ENCODE measurements around the gene EPYC.

EPYC gene

GRCh38 chr12:91017511-91018263, 12.9 kb upstream of the EPYC start:
- Histone ChIP-seq H3K9me3 (ENCODE audit: control insufficient read depth, insufficient read depth, low read depth, low read length) (no peaks in the 10 kb centered on the region), H3K27ac (ENCODE audit: low read depth, low read length) (no peak overlapping the region), H3K9ac (ENCODE audit: low read length) (no peak overlapping the region), H3K4me1 (ENCODE audit: control insufficient read depth, insufficient read depth, low read length) (no peaks in the 10 kb centered on the region), H3K27me3 (ENCODE audit: control insufficient read depth, insufficient read depth, low read length) (no peaks in the 10 kb centered on the region), H3K36me3 (ENCODE audit: control insufficient read depth, insufficient read depth, low read length) (no peaks in the 10 kb centered on the region), H3K4me3 (ENCODE audit: low read depth, low read length) (no peak overlapping the region)

GRCh38 chr12:91017043-91017442, 12.3 kb upstream of the EPYC start:
- H3K27ac ChIP-seq (ENCODE audit: low read depth, low read length) = no peak overlapping the region
- H3K27me3 ChIP-seq (ENCODE audit: control insufficient read depth, insufficient read depth, low read length) = no peaks in the 10 kb centered on the region
- no peaks in the 10 kb centered on the region for H3K36me3 ChIP-seq (ENCODE audit: control insufficient read depth, insufficient read depth, low read length)
- H3K9ac ChIP-seq (ENCODE audit: low read length) = no peak overlapping the region
- H3K4me1 ChIP-seq (ENCODE audit: control insufficient read depth, insufficient read depth, low read length) = no peaks in the 10 kb centered on the region
- no peak overlapping the region for H3K4me3 ChIP-seq (ENCODE audit: low read depth, low read length)
- no peaks in the 10 kb centered on the region for H3K9me3 ChIP-seq (ENCODE audit: control insufficient read depth, insufficient read depth, low read depth, low read length)

GRCh38 chr12:91009319-91009950, 4.7 kb upstream of the EPYC start:
- Histone ChIP-seq H3K4me3 (ENCODE audit: low read depth, low read length) (no peak overlapping the region), H3K36me3 (ENCODE audit: control insufficient read depth, insufficient read depth, low read length) (no peaks in the 10 kb centered on the region), H3K4me1 (ENCODE audit: control insufficient read depth, insufficient read depth, low read length) (no peaks in the 10 kb centered on the region), H3K27ac (ENCODE audit: low read depth, low read length) (no peak overlapping the region), H3K27me3 (ENCODE audit: control insufficient read depth, insufficient read depth, low read length) (no peaks in the 10 kb centered on the region), H3K9me3 (ENCODE audit: control insufficient read depth, insufficient read depth, low read depth, low read length) (no peaks in the 10 kb centered on the region), H3K9ac (ENCODE audit: low read length) (no peak overlapping the region)

- no peak overlapping the region for H3K4me3 ChIP-seq (ENCODE audit: low read depth, low read length)
- H3K9me3 ChIP-seq (ENCODE audit: control insufficient read depth, insufficient read depth, low read depth, low read length) = no peaks in the 10 kb centered on the region
- no peaks in the 10 kb centered on the region for H3K27me3 ChIP-seq (ENCODE audit: control insufficient read depth, insufficient read depth, low read length)
- no peak overlapping the region for H3K27ac ChIP-seq (ENCODE audit: low read depth, low read length)
- H3K9ac ChIP-seq (ENCODE audit: low read length) = no peak overlapping the region
- no peaks in the 10 kb centered on the region for H3K4me1 ChIP-seq (ENCODE audit: control insufficient read depth, insufficient read depth, low read length)
- no peaks in the 10 kb centered on the region for H3K36me3 ChIP-seq (ENCODE audit: control insufficient read depth, insufficient read depth, low read length)
These were observed 2.9 kb upstream of the EPYC start for GRCh38 chr12:91007531-91008290.

- H3K27me3 ChIP-seq (ENCODE audit: control insufficient read depth, insufficient read depth, low read length) = no peaks in the 10 kb centered on the region
- no peaks in the 10 kb centered on the region for H3K36me3 ChIP-seq (ENCODE audit: control insufficient read depth, insufficient read depth, low read length)
- H3K9me3 ChIP-seq (ENCODE audit: control insufficient read depth, insufficient read depth, low read depth, low read length) = no peaks in the 10 kb centered on the region
- no peaks in the 10 kb centered on the region for H3K4me1 ChIP-seq (ENCODE audit: control insufficient read depth, insufficient read depth, low read length)
- H3K4me3 ChIP-seq (ENCODE audit: low read depth, low read length) = no peak overlapping the region
- H3K27ac ChIP-seq (ENCODE audit: low read depth, low read length) = no peak overlapping the region
- H3K9ac ChIP-seq (ENCODE audit: low read length) = no peak overlapping the region
These were observed 1.0 kb downstream of the EPYC start for GRCh38 chr12:91003737-91004136.

GRCh38 chr12:91001306-91001705, 3.5 kb downstream of the EPYC start:
- H3K4me3 ChIP-seq (ENCODE audit: low read depth, low read length) = no peak overlapping the region
- H3K27ac ChIP-seq (ENCODE audit: low read depth, low read length) = no peak overlapping the region
- no peaks in the 10 kb centered on the region for H3K4me1 ChIP-seq (ENCODE audit: control insufficient read depth, insufficient read depth, low read length)
- no peak overlapping the region for H3K9ac ChIP-seq (ENCODE audit: low read length)
- H3K36me3 ChIP-seq (ENCODE audit: control insufficient read depth, insufficient read depth, low read length) = no peaks in the 10 kb centered on the region
- no peaks in the 10 kb centered on the region for H3K27me3 ChIP-seq (ENCODE audit: control insufficient read depth, insufficient read depth, low read length)
- H3K9me3 ChIP-seq (ENCODE audit: control insufficient read depth, insufficient read depth, low read depth, low read length) = no peaks in the 10 kb centered on the region

- H3K27ac ChIP-seq (ENCODE audit: low read depth, low read length) = no peak overlapping the region
- no peak overlapping the region for H3K9ac ChIP-seq (ENCODE audit: low read length)
- H3K9me3 ChIP-seq (ENCODE audit: control insufficient read depth, insufficient read depth, low read depth, low read length) = no peaks in the 10 kb centered on the region
- H3K4me3 ChIP-seq (ENCODE audit: low read depth, low read length) = no peak overlapping the region
- H3K4me1 ChIP-seq (ENCODE audit: control insufficient read depth, insufficient read depth, low read length) = no peaks in the 10 kb centered on the region
- no peaks in the 10 kb centered on the region for H3K27me3 ChIP-seq (ENCODE audit: control insufficient read depth, insufficient read depth, low read length)
- H3K36me3 ChIP-seq (ENCODE audit: control insufficient read depth, insufficient read depth, low read length) = no peaks in the 10 kb centered on the region
These were observed 4.8 kb downstream of the EPYC start for GRCh38 chr12:90999966-91000365.

- no peak overlapping the region for H3K9ac ChIP-seq (ENCODE audit: low read length)
- H3K4me3 ChIP-seq (ENCODE audit: low read depth, low read length) = no peak overlapping the region
- no peaks in the 10 kb centered on the region for H3K9me3 ChIP-seq (ENCODE audit: control insufficient read depth, insufficient read depth, low read depth, low read length)
- H3K4me1 ChIP-seq (ENCODE audit: control insufficient read depth, insufficient read depth, low read length) = no peaks in the 10 kb centered on the region
- H3K27ac ChIP-seq (ENCODE audit: low read depth, low read length) = no peak overlapping the region
- H3K36me3 ChIP-seq (ENCODE audit: control insufficient read depth, insufficient read depth, low read length) = no peaks in the 10 kb centered on the region
- no peaks in the 10 kb centered on the region for H3K27me3 ChIP-seq (ENCODE audit: control insufficient read depth, insufficient read depth, low read length)
These were observed 5.2 kb downstream of the EPYC start for GRCh38 chr12:90999527-90999926.

GRCh38 chr12:90995010-90995409, 9.8 kb downstream of the EPYC start:
- Histone ChIP-seq H3K9ac (ENCODE audit: low read length) (no peak overlapping the region), H3K4me3 (ENCODE audit: low read depth, low read length) (no peak overlapping the region), H3K27ac (ENCODE audit: low read depth, low read length) (no peak overlapping the region), H3K9me3 (ENCODE audit: control insufficient read depth, insufficient read depth, low read depth, low read length) (peaks cover 6% of the 10 kb centered on the region), H3K27me3 (ENCODE audit: control insufficient read depth, insufficient read depth, low read length) (no peaks in the 10 kb centered on the region), H3K36me3 (ENCODE audit: control insufficient read depth, insufficient read depth, low read length) (no peaks in the 10 kb centered on the region), H3K4me1 (ENCODE audit: control insufficient read depth, insufficient read depth, low read length) (no peaks in the 10 kb centered on the region)

- H3K4me1 ChIP-seq (ENCODE audit: control insufficient read depth, insufficient read depth, low read length) = no peaks in the 10 kb centered on the region
- H3K4me3 ChIP-seq (ENCODE audit: low read depth, low read length) = no peak overlapping the region
- peaks cover 13% of the 10 kb centered on the region for H3K9me3 ChIP-seq (ENCODE audit: control insufficient read depth, insufficient read depth, low read depth, low read length)
- no peaks in the 10 kb centered on the region for H3K27me3 ChIP-seq (ENCODE audit: control insufficient read depth, insufficient read depth, low read length)
- no peak overlapping the region for H3K27ac ChIP-seq (ENCODE audit: low read depth, low read length)
- no peak overlapping the region for H3K9ac ChIP-seq (ENCODE audit: low read length)
- no peaks in the 10 kb centered on the region for H3K36me3 ChIP-seq (ENCODE audit: control insufficient read depth, insufficient read depth, low read length)
These were observed 12.8 kb downstream of the EPYC start for GRCh38 chr12:90991952-90992465.

- no peak overlapping the region for H3K4me3 ChIP-seq (ENCODE audit: low read depth, low read length)
- peaks cover 12% of the 10 kb centered on the region for H3K27me3 ChIP-seq (ENCODE audit: control insufficient read depth, insufficient read depth, low read length)
- H3K9me3 ChIP-seq (ENCODE audit: control insufficient read depth, insufficient read depth, low read depth, low read length) = peaks cover 21% of the 10 kb centered on the region
- no peak overlapping the region for H3K9ac ChIP-seq (ENCODE audit: low read length)
- H3K27ac ChIP-seq (ENCODE audit: low read depth, low read length) = no peak overlapping the region
- no peaks in the 10 kb centered on the region for H3K4me1 ChIP-seq (ENCODE audit: control insufficient read depth, insufficient read depth, low read length)
- H3K36me3 ChIP-seq (ENCODE audit: control insufficient read depth, insufficient read depth, low read length) = no peaks in the 10 kb centered on the region
These were observed 14.2 kb downstream of the EPYC start for GRCh38 chr12:90990611-90991010.

Data from HUES6 (cell line).